ENCODE data around the gene NUP93.
A peak's percentile ranks its signal among the peaks of the same experiment; 100 is the strongest.

DNA sequence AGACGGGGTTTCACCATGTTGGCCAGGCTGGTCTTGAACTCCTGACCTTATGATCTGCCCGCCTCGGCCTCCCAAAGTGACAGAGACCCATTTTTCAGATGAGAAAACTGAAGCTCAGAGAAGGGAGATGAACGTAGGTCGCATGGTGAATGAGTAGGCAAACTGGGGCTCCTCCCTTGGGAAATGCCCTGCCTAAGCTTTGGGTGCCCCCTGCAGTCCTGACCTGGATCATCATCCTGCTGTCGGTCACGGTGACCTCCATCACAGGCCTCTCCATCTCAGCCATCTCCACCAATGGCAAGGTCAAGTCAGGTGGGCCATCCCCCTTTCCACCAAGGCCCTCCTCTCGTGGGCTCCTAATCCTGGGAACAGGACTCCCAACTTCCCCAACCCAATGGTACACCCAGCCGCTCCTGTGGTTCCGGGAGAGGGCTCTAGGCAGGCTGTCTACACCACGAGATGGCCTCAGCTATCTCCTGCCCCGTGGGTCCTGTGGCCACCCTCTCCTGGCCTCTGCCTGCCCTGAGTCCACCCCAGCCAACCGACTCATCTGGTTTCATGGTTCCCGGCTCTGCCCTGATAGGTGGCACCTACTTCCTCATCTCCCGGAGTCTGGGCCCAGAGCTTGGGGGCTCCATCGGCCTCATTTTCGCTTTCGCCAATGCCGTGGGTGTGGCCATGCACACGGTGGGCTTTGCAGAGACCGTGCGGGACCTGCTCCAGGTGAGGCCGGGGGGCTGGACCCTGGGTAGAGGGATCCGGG lies 139.8 kb downstream of the NUP93 start:
- TF ChIP-seq, protein P1, sequence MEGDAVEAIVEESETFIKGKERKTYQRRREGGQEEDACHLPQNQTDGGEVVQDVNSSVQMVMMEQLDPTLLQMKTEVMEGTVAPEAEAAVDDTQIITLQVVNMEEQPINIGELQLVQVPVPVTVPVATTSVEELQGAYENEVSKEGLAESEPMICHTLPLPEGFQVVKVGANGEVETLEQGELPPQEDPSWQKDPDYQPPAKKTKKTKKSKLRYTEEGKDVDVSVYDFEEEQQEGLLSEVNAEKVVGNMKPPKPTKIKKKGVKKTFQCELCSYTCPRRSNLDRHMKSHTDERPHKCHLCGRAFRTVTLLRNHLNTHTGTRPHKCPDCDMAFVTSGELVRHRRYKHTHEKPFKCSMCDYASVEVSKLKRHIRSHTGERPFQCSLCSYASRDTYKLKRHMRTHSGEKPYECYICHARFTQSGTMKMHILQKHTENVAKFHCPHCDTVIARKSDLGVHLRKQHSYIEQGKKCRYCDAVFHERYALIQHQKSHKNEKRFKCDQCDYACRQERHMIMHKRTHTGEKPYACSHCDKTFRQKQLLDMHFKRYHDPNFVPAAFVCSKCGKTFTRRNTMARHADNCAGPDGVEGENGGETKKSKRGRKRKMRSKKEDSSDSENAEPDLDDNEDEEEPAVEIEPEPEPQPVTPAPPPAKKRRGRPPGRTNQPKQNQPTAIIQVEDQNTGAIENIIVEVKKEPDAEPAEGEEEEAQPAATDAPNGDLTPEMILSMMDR (IDR thresholded peaks at IDR 0.05) = peak; percentile 35; the same call in 2 of the 3 replicates
- TF ChIP-seq HEYL (CRISPR knock-in tag; IDR thresholded peaks at IDR 0.05) (no peak), CEBPB (IDR thresholded peaks at IDR 0.05) (no peak), EP300 (IDR thresholded peaks at IDR 0.05) (no peak), RAD21 (conservative IDR thresholded peaks at IDR 0.05 in 1 of 2, IDR thresholded peaks at IDR 0.05 in 1 of 2) (peak; percentile 60 to 78), POLR2A (IDR thresholded peaks at IDR 0.05; ENCODE audit: low read length) (no peak), CBX8 (IDR thresholded peaks at IDR 0.05) (no peak), FOSB (CRISPR knock-in tag; IDR thresholded peaks at IDR 0.05) (no peak), MAZ (IDR thresholded peaks at IDR 0.05; ENCODE audit: borderline replicate concordance, low read depth, low read length) (no peak)
- TF ChIP-seq, protein P2, sequence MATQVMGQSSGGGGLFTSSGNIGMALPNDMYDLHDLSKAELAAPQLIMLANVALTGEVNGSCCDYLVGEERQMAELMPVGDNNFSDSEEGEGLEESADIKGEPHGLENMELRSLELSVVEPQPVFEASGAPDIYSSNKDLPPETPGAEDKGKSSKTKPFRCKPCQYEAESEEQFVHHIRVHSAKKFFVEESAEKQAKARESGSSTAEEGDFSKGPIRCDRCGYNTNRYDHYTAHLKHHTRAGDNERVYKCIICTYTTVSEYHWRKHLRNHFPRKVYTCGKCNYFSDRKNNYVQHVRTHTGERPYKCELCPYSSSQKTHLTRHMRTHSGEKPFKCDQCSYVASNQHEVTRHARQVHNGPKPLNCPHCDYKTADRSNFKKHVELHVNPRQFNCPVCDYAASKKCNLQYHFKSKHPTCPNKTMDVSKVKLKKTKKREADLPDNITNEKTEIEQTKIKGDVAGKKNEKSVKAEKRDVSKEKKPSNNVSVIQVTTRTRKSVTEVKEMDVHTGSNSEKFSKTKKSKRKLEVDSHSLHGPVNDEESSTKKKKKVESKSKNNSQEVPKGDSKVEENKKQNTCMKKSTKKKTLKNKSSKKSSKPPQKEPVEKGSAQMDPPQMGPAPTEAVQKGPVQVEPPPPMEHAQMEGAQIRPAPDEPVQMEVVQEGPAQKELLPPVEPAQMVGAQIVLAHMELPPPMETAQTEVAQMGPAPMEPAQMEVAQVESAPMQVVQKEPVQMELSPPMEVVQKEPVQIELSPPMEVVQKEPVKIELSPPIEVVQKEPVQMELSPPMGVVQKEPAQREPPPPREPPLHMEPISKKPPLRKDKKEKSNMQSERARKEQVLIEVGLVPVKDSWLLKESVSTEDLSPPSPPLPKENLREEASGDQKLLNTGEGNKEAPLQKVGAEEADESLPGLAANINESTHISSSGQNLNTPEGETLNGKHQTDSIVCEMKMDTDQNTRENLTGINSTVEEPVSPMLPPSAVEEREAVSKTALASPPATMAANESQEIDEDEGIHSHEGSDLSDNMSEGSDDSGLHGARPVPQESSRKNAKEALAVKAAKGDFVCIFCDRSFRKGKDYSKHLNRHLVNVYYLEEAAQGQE (IDR thresholded peaks at IDR 0.05) = no peak
- TF ChIP-seq, protein P3, sequence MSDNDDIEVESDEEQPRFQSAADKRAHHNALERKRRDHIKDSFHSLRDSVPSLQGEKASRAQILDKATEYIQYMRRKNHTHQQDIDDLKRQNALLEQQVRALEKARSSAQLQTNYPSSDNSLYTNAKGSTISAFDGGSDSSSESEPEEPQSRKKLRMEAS (IDR thresholded peaks at IDR 0.05) = no peak
